IMR-90 (cell line): ENCODE measurements around the gene PCSK5. TPM values are rescaled to one million over a fixed set of nuclear protein-coding genes. Genes with fewer than 3 reads are reported as not detected.

ENCODE experiments used
- ATAC-seq: fragments of 200-7000 bp; cut with Tn5 transposase; 2 replicates; pipeline ENCODE4 v1.9.1; 2020; ENCODE audit warnings: low read depth, mild to moderate bottlenecking, moderate library complexity
- BruUV-seq: library from RNA; stranded (reverse); fragments of 400-500 nt; replicated peaks from 2 replicates; lab custom pipeline; 2021; lab: Mats Ljungman, UMichigan
- CTCF ChIA-PET: fragments of 300-600 bp; formaldehyde crosslinking; extraction: SDS; loops from one replicate; lab custom pipeline; 2021; ENCODE audit warnings: antibody characterized with exemption; lab: Yijun Ruan, JAX
- POLR2A ChIA-PET: fragments of 300-600 bp; sonication (Branson Sonifier 250); formaldehyde crosslinking; loops from one replicate; lab custom pipeline; 2022; ENCODE audit warnings: antibody characterized with exemption; ENCODE audit not compliant: unreplicated experiment; lab: Charles Lee
- DNase-seq: peaks from one replicate; pipeline ENCODE4 v3.0.0; 2013
- H2AFZ ChIP-seq: replicated peaks from 2 replicates; pipeline ENCODE3; 2013; ENCODE audit warnings: low read length, mild to moderate bottlenecking; ENCODE audit not compliant: poor library complexity
- H2AK5ac ChIP-seq: 2 replicates; pipeline ENCODE4 v1.6.1; 2013; ENCODE audit warnings: low read depth, low read length, inconsistent platforms
- H2AK9ac ChIP-seq: replicated peaks from 2 replicates; pipeline ENCODE3; 2013; ENCODE audit warnings: mild to moderate bottlenecking, low read depth, low read length, moderate library complexity; ENCODE audit not compliant: poor library complexity
- H2BK120ac ChIP-seq: 2 replicates; pipeline ENCODE4 v1.6.1; 2013; ENCODE audit warnings: low read depth, low read length, inconsistent platforms
- H2BK15ac ChIP-seq: 3 replicates; pipeline ENCODE4 v1.6.1; 2013; ENCODE audit warnings: low read depth, low read length, inconsistent platforms
- H2BK20ac ChIP-seq: 2 replicates; pipeline ENCODE4 v1.6.1; 2013; ENCODE audit warnings: low read depth, mild to moderate bottlenecking, inconsistent platforms, low read length, moderate library complexity
- H2BK5ac ChIP-seq: 2 replicates; pipeline ENCODE4 v1.6.1; 2013; ENCODE audit warnings: mild to moderate bottlenecking, low read depth, low read length, inconsistent platforms; ENCODE audit not compliant: poor library complexity, severe bottlenecking
- H3K14ac ChIP-seq: replicated peaks from 2 replicates; pipeline ENCODE4 v1.6.1; 2013; ENCODE audit warnings: low read depth, low read length, inconsistent platforms
- H3K18ac ChIP-seq: 2 replicates; pipeline ENCODE4 v1.6.1; 2013; ENCODE audit warnings: low read depth, low read length, control low read depth
- H3K23ac ChIP-seq: 2 replicates; pipeline ENCODE4 v1.6.1; 2013; ENCODE audit warnings: low read depth, low read length, inconsistent platforms
- H3K27ac ChIP-seq: 2 replicates; pipeline ENCODE4 v1.5.1; 2013; ENCODE audit warnings: mild to moderate bottlenecking, control low read depth, low read length; ENCODE audit not compliant: insufficient read depth
- H3K27me3 ChIP-seq: 2 replicates; pipeline ENCODE4 v1.6.1; 2013; ENCODE audit warnings: low read length; ENCODE audit not compliant: control insufficient read depth, insufficient read depth
- H3K36me3 ChIP-seq: 2 replicates; pipeline ENCODE4 v1.6.1; 2013; ENCODE audit warnings: low read length, mixed read lengths; ENCODE audit not compliant: control insufficient read depth, insufficient read depth
- H3K4ac ChIP-seq: 2 replicates; pipeline ENCODE4 v1.6.1; 2013; ENCODE audit warnings: low read depth, low read length, inconsistent platforms
- H3K4me1 ChIP-seq: 2 replicates; pipeline ENCODE4 v1.6.1; 2013; ENCODE audit warnings: low read length, mixed read lengths; ENCODE audit not compliant: control insufficient read depth, insufficient read depth
- H3K4me2 ChIP-seq: 2 replicates; pipeline ENCODE4 v1.6.1; 2013; ENCODE audit warnings: low read depth, mild to moderate bottlenecking, control low read depth, low read length, moderate library complexity
- H3K4me3 ChIP-seq: 2 replicates; pipeline ENCODE4 v1.5.1; 2013; ENCODE audit warnings: low read depth, mild to moderate bottlenecking, control low read depth, low read length, moderate library complexity; ENCODE audit not compliant: insufficient read depth
- H3K56ac ChIP-seq: 2 replicates; pipeline ENCODE4 v1.6.1; 2013; ENCODE audit warnings: low read length, inconsistent platforms; ENCODE audit not compliant: insufficient read depth; ENCODE audit errors: extremely low read depth
- H3K79me1 ChIP-seq, 2 experiments: 2 replicates each; pipeline ENCODE4 v1.6.1; 2013; ENCODE audit warnings: low read length in 2 of 2, inconsistent platforms in 1 of 2, low read depth in 1 of 2
- H3K9ac ChIP-seq: 2 replicates; pipeline ENCODE4 v1.6.1; 2013; ENCODE audit warnings: low read depth, low read length, control low read depth
- H3K9me1 ChIP-seq: 2 replicates; pipeline ENCODE4 v1.6.1; 2013; ENCODE audit warnings: low read length, inconsistent platforms; ENCODE audit not compliant: insufficient read depth
- H3K9me3 ChIP-seq: 2 replicates; pipeline ENCODE4 v1.6.1; 2013; ENCODE audit warnings: low read length; ENCODE audit not compliant: control insufficient read depth, insufficient read depth
- H4K20me1 ChIP-seq: 2 replicates; pipeline ENCODE4 v1.6.1; 2013; ENCODE audit warnings: low read length, inconsistent platforms; ENCODE audit not compliant: insufficient read depth
- H4K5ac ChIP-seq: 2 replicates; pipeline ENCODE4 v1.6.1; 2013; ENCODE audit warnings: mild to moderate bottlenecking, low read depth, low read length, control low read depth
- H4K8ac ChIP-seq, 2 experiments: 2 replicates each; pipeline ENCODE4 v1.6.1; 2013; ENCODE audit warnings: low read depth in 2 of 2, low read length in 2 of 2, control low read depth in 1 of 2, inconsistent platforms in 1 of 2
- H4K91ac ChIP-seq: 2 replicates; pipeline ENCODE4 v1.6.1; 2013; ENCODE audit warnings: low read depth, low read length, inconsistent platforms; ENCODE audit not compliant: insufficient read depth
- BHLHE40 ChIP-seq: fragments of 150-350 bp; IDR thresholded peaks from 2 replicates; pipeline ENCODE4 v1.6.1; 2016; ENCODE audit warnings: mild to moderate bottlenecking, low read depth, low read length
- CEBPB ChIP-seq: IDR thresholded peaks from 2 replicates; pipeline ENCODE4 v1.6.1; 2012; ENCODE audit warnings: low read depth, low read length, improper control_type of control experiment
- CHD1 ChIP-seq: IDR thresholded peaks from 2 replicates; pipeline ENCODE4 v1.6.1; 2012; ENCODE audit warnings: low read depth, low read length, improper control_type of control experiment
- ELK1 ChIP-seq: fragments of 150-350 bp; IDR thresholded peaks from 2 replicates; pipeline ENCODE4 v1.6.1; 2016; ENCODE audit warnings: low read depth, mild to moderate bottlenecking, low read length, moderate library complexity, borderline replicate concordance
- FOS ChIP-seq: fragments of 150-350 bp; IDR thresholded peaks from 2 replicates; pipeline ENCODE4 v1.6.1; 2016; ENCODE audit warnings: low read depth, low read length
- MAZ ChIP-seq: IDR thresholded peaks from 2 replicates; pipeline ENCODE4 v1.6.1; 2012; ENCODE audit warnings: low read depth, mild to moderate bottlenecking, low read length, improper control_type of control experiment, moderate library complexity, borderline replicate concordance
- MXI1 ChIP-seq: IDR thresholded peaks from 2 replicates; pipeline ENCODE4 v1.6.1; 2012; ENCODE audit warnings: low read depth, mild to moderate bottlenecking, low read length, moderate library complexity, borderline replicate concordance
- NFE2L2 ChIP-seq: fragments of 150-350 bp; IDR thresholded peaks from 2 replicates; pipeline ENCODE4 v1.6.1; 2016; ENCODE audit warnings: low read depth, mild to moderate bottlenecking, low read length
- POLR2A ChIP-seq: IDR thresholded peaks from 2 replicates; pipeline ENCODE4 v1.6.1; 2012; ENCODE audit warnings: mild to moderate bottlenecking, low read depth, low read length
- RAD21 ChIP-seq: IDR thresholded peaks from 2 replicates; pipeline ENCODE4 v1.6.1; 2012; ENCODE audit warnings: low read length, improper control_type of control experiment
- RCOR1 ChIP-seq: IDR thresholded peaks from 2 replicates; pipeline ENCODE4 v1.6.1; 2012; ENCODE audit warnings: mild to moderate bottlenecking, low read length, improper control_type of control experiment; ENCODE audit not compliant: insufficient replicate concordance
- RFX5 ChIP-seq: IDR thresholded peaks from 2 replicates; pipeline ENCODE4 v1.8.0; 2012; ENCODE audit warnings: low read depth, mild to moderate bottlenecking, low read length, moderate library complexity
- SMC3 ChIP-seq: fragments of 150-350 bp; IDR thresholded peaks from 2 replicates; pipeline ENCODE4 v1.6.1; 2016; ENCODE audit warnings: low read depth, mild to moderate bottlenecking, antibody characterized with exemption, low read length, moderate library complexity
- WGBS, 2 experiments: methylation state at CpG; one replicate each; pipeline versions ENCODE4 v1.1.5 to v1.1.7; 2013; ENCODE audit warnings: missing lambda C conversion rate in 2 of 2; ENCODE audit not compliant: insufficient read length in 1 of 2; ENCODE audit errors: extremely low coverage in 2 of 2; 5-methylcytosine and 5-hydroxymethylcytosine counted together
- dilution Hi-C: fragments of 300-500 bp; cut with HindIII; formaldehyde crosslinking; loops from one replicate; pipeline ENCODE4 v1.14.3; 2018; ENCODE audit warnings: low sequenced_read_pairs; ENCODE audit not compliant: unreplicated experiment
- in situ Hi-C: fragments of 300-500 bp; cut with MboI; formaldehyde crosslinking; loops from 3 replicates; pipeline ENCODE4 v1.14.3; 2019; ENCODE audit warnings: low sequenced_read_pairs, inconsistent platforms, mixed read lengths
- intact Hi-C: fragments of 100-400 bp; cut with micrococcal nuclease; formaldehyde crosslinking; loops from 2 replicates; pipeline ENCODE4 v1.10.0; 2022
- polyA plus RNA-seq, 3 experiments: library from polyadenylated mRNA; depleted of rRNA; stranded (reverse); fragments of >200 nt; gene quantifications; 2 replicates each; pipeline ENCODE4 v1.2.3, GENCODE V29; 2012; ENCODE audit warnings: low replicate concordance in 1 of 3
- total RNA-seq: library from RNA; depleted of rRNA; stranded (reverse); fragments of >200 nt; gene quantifications from 2 replicates; pipeline ENCODE4 v1.2.3, GENCODE V29; 2012
- TF ChIP-seq, protein P1 (sequence below): conservative IDR thresholded peaks from 2 replicates; pipeline ENCODE4 v1.5.1; 2012; ENCODE audit warnings: mild to moderate bottlenecking, low read depth, low read length, improper control_type of control experiment
- TF ChIP-seq, protein P2 (sequence below): fragments of 150-350 bp; IDR thresholded peaks from 2 replicates; pipeline ENCODE4 v1.6.1; 2017; ENCODE audit warnings: mild to moderate bottlenecking, antibody characterized with exemption, low read length, low read depth

PCSK5 gene
- total and polyA plus RNA-seq, 2 of the 4 experiments (the other 2 are of a cell fraction) = 1.5 to 3.0 TPM

DNA sequence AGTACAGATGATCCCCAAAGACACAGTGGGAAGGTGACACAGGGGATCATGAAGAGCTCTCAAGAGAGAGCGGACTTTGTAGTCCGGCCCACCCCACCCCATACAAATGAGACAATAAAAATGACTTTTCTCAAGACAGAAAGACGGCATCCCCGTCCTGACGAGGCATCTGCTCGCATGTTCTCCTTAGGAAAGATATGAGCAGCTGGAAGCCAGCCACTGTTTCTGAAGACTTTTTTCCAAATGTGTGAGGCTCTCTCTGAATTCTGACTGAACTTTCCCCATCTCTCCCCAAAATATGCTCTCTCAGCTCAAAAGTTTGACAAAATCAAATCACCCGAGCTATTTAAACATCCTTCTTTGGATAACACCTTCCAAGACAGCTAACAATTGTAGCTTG is 398.6 kb downstream of the PCSK5 start:
- H3K9me1 ChIP-seq = no peaks in the 10 kb centered on the region
- BruUV-seq = no TSS peak
- no peak overlapping the region for H3K4me2 ChIP-seq
- no peaks in the 10 kb centered on the region for H3K9me3 ChIP-seq
- H3K9ac ChIP-seq = no peak overlapping the region
- H2BK15ac ChIP-seq = no peak overlapping the region
- dilution Hi-C loops (no loop called here), intact Hi-C loops (no loop called here), in situ Hi-C loops (no loop called here)
- H3K36me3 ChIP-seq = no peaks in the 10 kb centered on the region
- no peak for ATAC-seq
- no peak overlapping the region for H2BK20ac ChIP-seq
- H2BK5ac ChIP-seq = peak overlapping the region; percentile 69
- 0 out of 2 replicates have a peak, but pooled peaks cover 2% of the 10 kb centered on the region for H3K4me1 ChIP-seq
- H3K27me3 ChIP-seq = no peaks in the 10 kb centered on the region
- CTCF ChIA-PET = no interaction called here
- 73% methylated on average over 4 of the region's 7 CpGs; no CpG with 5 or more reads in 1 of the 2 experiments for WGBS, 2 experiments
- H3K23ac ChIP-seq = no peak overlapping the region
- H4K5ac ChIP-seq = no peak overlapping the region
- no peak overlapping the region for H3K56ac ChIP-seq
- DNase-seq = no peak
- no peak overlapping the region for H2AK5ac ChIP-seq
- no peak overlapping the region for H2AK9ac ChIP-seq
- TF ChIP-seq RCOR1 (no peak), NFE2L2 (no peak), MAZ (no peak), ELK1 (no peak), CHD1 (no peak), POLR2A (no peak), RFX5 (no peak), FOS (no peak), BHLHE40 (no peak), RAD21 (no peak), SMC3 (no peak), CEBPB (no peak), MXI1 (no peak)
- TF ChIP-seq, protein P1, sequence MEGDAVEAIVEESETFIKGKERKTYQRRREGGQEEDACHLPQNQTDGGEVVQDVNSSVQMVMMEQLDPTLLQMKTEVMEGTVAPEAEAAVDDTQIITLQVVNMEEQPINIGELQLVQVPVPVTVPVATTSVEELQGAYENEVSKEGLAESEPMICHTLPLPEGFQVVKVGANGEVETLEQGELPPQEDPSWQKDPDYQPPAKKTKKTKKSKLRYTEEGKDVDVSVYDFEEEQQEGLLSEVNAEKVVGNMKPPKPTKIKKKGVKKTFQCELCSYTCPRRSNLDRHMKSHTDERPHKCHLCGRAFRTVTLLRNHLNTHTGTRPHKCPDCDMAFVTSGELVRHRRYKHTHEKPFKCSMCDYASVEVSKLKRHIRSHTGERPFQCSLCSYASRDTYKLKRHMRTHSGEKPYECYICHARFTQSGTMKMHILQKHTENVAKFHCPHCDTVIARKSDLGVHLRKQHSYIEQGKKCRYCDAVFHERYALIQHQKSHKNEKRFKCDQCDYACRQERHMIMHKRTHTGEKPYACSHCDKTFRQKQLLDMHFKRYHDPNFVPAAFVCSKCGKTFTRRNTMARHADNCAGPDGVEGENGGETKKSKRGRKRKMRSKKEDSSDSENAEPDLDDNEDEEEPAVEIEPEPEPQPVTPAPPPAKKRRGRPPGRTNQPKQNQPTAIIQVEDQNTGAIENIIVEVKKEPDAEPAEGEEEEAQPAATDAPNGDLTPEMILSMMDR = no peak
- TF ChIP-seq, protein P2, sequence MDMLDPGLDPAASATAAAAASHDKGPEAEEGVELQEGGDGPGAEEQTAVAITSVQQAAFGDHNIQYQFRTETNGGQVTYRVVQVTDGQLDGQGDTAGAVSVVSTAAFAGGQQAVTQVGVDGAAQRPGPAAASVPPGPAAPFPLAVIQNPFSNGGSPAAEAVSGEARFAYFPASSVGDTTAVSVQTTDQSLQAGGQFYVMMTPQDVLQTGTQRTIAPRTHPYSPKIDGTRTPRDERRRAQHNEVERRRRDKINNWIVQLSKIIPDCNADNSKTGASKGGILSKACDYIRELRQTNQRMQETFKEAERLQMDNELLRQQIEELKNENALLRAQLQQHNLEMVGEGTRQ = no peak
- POLR2A ChIA-PET = no interaction called here
- no peak overlapping the region for H3K27ac ChIP-seq
- no peak overlapping the region for H3K4me3 ChIP-seq
- H3K14ac ChIP-seq = no peak overlapping the region
- H4K8ac ChIP-seq = no peak overlapping the region
- H3K18ac ChIP-seq = no peak overlapping the region
- H4K20me1 ChIP-seq = no peaks in the 10 kb centered on the region
- H3K4ac ChIP-seq = no peak overlapping the region
- no peaks in the 10 kb centered on the region for H3K79me1 ChIP-seq
- H4K91ac ChIP-seq = no peak overlapping the region
- no peak overlapping the region for H2AFZ ChIP-seq
- H2BK120ac ChIP-seq = no peak overlapping the region
